WTC11 (cell line): ENCODE data around the gene SIPA1L2. TPM values are rescaled to one million over a fixed set of nuclear protein-coding genes. Genes with fewer than 3 reads are reported as not detected.

ENCODE experiments used
- ATAC-seq: fragments of 200-7000 bp; cut with Tn5 transposase; 2 replicates; pipeline ENCODE4 v1.10.0; 2021; ENCODE audit warnings: mild to moderate bottlenecking, moderate library complexity
- CTCF ChIA-PET: fragments of 300-600 bp; sonication (Branson Sonifier 250); formaldehyde crosslinking; loops from one replicate; lab custom pipeline; 2021; ENCODE audit warnings: antibody characterized with exemption; lab: Charles Lee
- POLR2A ChIA-PET: fragments of 350-600 bp; sonication (Branson Sonifier 250); formaldehyde crosslinking; loops from one replicate; lab custom pipeline; 2021; ENCODE audit warnings: antibody characterized with exemption; lab: Charles Lee
- DNase-seq: peaks from one replicate; pipeline ENCODE4 v3.0.0; 2021; ENCODE audit warnings: low spot score
- H3K27ac Mint-ChIP-seq: 2 replicates; pipeline ENCODE4 v1.8.0; 2021; ENCODE audit warnings: mixed read lengths
- H3K27me3 Mint-ChIP-seq: 2 replicates; pipeline ENCODE4 v1.8.0; 2021; ENCODE audit warnings: low read depth, mild to moderate bottlenecking, moderate library complexity, mixed read lengths
- H3K36me3 Mint-ChIP-seq: 2 replicates; pipeline ENCODE4 v1.8.0; 2021; ENCODE audit warnings: mixed read lengths
- H3K4me1 Mint-ChIP-seq: 2 replicates; pipeline ENCODE4 v1.8.0; 2022; ENCODE audit warnings: mixed read lengths
- H3K4me3 Mint-ChIP-seq: 2 replicates; pipeline ENCODE4 v1.8.0; 2021; ENCODE audit warnings: mild to moderate bottlenecking, moderate library complexity, mixed read lengths
- H3K9me3 Mint-ChIP-seq: 2 replicates; pipeline ENCODE4 v1.8.0; 2021; ENCODE audit warnings: mixed read lengths
- EMX1 ChIP-seq: fragments of 250-450 bp; sonication (Bioruptor Pico); IDR thresholded peaks from 2 replicates; pipeline ENCODE4 v1.8.0; 2021; ENCODE audit warnings: mild to moderate bottlenecking
- ETV6 ChIP-seq: sonication (generic); formaldehyde crosslinking; IDR thresholded peaks from 2 replicates; pipeline ENCODE4 v1.8.1; 2022; ENCODE audit warnings: mild to moderate bottlenecking, missing genetic modification reagents
- total RNA-seq: library from RNA; stranded (reverse); gene quantifications from 3 replicates; pipeline ENCODE4 v1.2.3, GENCODE V29; 2021

The SIPA1L2 gene
- total RNA-seq, 1 experiment from 2014 or later: 14.3 TPM

- ChIA-PET CTCF (no interaction called here), POLR2A (no interaction called here)
- H3K4me3 Mint-ChIP-seq: no peak overlapping the region
- H3K36me3 Mint-ChIP-seq: no peaks in the 10 kb centered on the region
- no peaks in the 10 kb centered on the region for H3K27me3 Mint-ChIP-seq
- no peak overlapping the region for H3K27ac Mint-ChIP-seq
- no peaks in the 10 kb centered on the region for H3K9me3 Mint-ChIP-seq
- H3K4me1 Mint-ChIP-seq: peaks cover 48% of the 10 kb centered on the region
- TF ChIP-seq EMX1 (no peak), ETV6 (CRISPR knock-in tag) (no peak)
- DNase-seq (no peak), ATAC-seq (no peak)
These were observed 48.0 kb downstream of the SIPA1L2 start for GRCh38 chr1:232581932-232582331.

Other genes starting within 250 kb of the SIPA1L2 start
- 2.5 to 3.0 TPM (median 2.7 TPM) in 3 replicates for gene MAP10, start 175.3 kb upstream of the SIPA1L2 start, total RNA-seq